Left ventricle myocardium inferior (tissue), 1 donor: ENCODE measurements around the gene LDLRAD4. TPM values are rescaled to one million over a fixed set of nuclear protein-coding genes. Genes with fewer than 3 reads are reported as not detected.

Experiments used
- DNase-seq: peaks from one replicate; pipeline ENCODE4 v3.0.0-alpha.2; 2020
- H3K27ac ChIP-seq: fragments of 200-600 bp; replicated peaks from 2 replicates; pipeline ENCODE4 v1.8.0; 2021
- H3K27me3 ChIP-seq: fragments of 200-600 bp; 2 replicates; pipeline ENCODE4 v1.8.0; 2021; ENCODE audit warnings: low read depth
- H3K36me3 ChIP-seq: fragments of 200-600 bp; 2 replicates; pipeline ENCODE4 v1.8.0; 2021
- H3K4me1 ChIP-seq: fragments of 200-600 bp; 2 replicates; pipeline ENCODE4 v1.8.0; 2021
- H3K4me3 ChIP-seq: fragments of 200-600 bp; 2 replicates; pipeline ENCODE4 v1.8.0; 2021; ENCODE audit warnings: mild to moderate bottlenecking, moderate library complexity
- H3K9me3 ChIP-seq: fragments of 200-600 bp; replicated peaks from 2 replicates; pipeline ENCODE4 v1.8.0; 2021
- intact Hi-C: fragments of 100-400 bp; cut with micrococcal nuclease; formaldehyde crosslinking; loops from one replicate; pipeline ENCODE4 v1.11.0; 2022
- total RNA-seq: library from RNA; stranded (reverse); fragmentation: NEBNext Ultra II Directional; extraction: Animal tissue kit (Norgen Biotek cat#: 25700); gene quantifications from one replicate; pipeline ENCODE4 v1.2.1, GENCODE V29; 2021
- TF ChIP-seq, protein P1 (sequence below): fragments of 200-600 bp; IDR thresholded peaks from 2 replicates; pipeline ENCODE4 v1.8.0; 2021; ENCODE audit warnings: antibody characterized with exemption, mild to moderate bottlenecking, borderline replicate concordance
- donor health status: DM: no; HTN: yes; CAD: no; lungs with severe emphysema.

LDLRAD4 gene
- total RNA-seq, 1 donor from 2014 or later, result 43.3 TPM

DNA sequence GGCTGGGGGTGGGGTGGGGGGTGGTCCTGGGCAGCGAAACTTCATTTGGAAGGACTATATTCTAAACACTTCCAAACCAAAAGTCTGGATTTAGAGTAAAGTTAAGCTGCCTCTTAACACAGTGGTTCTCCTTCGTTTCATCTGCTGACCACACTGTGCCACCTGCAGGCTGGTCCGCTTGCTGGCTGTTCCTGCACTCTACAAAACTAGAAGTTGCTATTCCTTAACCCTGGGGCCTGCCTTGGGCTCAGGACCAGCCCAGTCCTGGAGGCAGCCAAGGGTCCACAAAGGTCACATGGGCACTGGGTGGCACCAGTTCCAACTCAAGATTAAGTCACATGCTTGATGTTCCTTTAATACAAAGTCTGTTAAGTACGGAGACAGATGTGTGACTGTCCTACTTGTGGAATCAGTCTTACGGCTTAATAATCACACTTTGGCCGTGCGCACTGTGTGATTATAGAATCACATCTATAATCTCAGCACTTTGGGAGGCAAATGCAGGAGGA is 312.4 kb downstream of the LDLRAD4 start:
- H3K27me3 ChIP-seq, result no peaks in the 10 kb centered on the region
- TF ChIP-seq, protein P1, sequence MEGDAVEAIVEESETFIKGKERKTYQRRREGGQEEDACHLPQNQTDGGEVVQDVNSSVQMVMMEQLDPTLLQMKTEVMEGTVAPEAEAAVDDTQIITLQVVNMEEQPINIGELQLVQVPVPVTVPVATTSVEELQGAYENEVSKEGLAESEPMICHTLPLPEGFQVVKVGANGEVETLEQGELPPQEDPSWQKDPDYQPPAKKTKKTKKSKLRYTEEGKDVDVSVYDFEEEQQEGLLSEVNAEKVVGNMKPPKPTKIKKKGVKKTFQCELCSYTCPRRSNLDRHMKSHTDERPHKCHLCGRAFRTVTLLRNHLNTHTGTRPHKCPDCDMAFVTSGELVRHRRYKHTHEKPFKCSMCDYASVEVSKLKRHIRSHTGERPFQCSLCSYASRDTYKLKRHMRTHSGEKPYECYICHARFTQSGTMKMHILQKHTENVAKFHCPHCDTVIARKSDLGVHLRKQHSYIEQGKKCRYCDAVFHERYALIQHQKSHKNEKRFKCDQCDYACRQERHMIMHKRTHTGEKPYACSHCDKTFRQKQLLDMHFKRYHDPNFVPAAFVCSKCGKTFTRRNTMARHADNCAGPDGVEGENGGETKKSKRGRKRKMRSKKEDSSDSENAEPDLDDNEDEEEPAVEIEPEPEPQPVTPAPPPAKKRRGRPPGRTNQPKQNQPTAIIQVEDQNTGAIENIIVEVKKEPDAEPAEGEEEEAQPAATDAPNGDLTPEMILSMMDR, result peak; percentile 70
- H3K9me3 ChIP-seq, result no peaks in the 10 kb centered on the region
- peak; percentile 62 for DNase-seq
- intact Hi-C loops, result loop anchor here (10.0 kb wide), 1 partner anchor 316 kb away; the partner anchor contains the start of gene LDLRAD4
- H3K4me1 ChIP-seq, result peaks cover 18% of the 10 kb centered on the region
- H3K4me3 ChIP-seq, result no peak overlapping the region
- no peaks in the 10 kb centered on the region for H3K36me3 ChIP-seq
- peak overlapping the region; percentile 31 for H3K27ac ChIP-seq

DNA sequence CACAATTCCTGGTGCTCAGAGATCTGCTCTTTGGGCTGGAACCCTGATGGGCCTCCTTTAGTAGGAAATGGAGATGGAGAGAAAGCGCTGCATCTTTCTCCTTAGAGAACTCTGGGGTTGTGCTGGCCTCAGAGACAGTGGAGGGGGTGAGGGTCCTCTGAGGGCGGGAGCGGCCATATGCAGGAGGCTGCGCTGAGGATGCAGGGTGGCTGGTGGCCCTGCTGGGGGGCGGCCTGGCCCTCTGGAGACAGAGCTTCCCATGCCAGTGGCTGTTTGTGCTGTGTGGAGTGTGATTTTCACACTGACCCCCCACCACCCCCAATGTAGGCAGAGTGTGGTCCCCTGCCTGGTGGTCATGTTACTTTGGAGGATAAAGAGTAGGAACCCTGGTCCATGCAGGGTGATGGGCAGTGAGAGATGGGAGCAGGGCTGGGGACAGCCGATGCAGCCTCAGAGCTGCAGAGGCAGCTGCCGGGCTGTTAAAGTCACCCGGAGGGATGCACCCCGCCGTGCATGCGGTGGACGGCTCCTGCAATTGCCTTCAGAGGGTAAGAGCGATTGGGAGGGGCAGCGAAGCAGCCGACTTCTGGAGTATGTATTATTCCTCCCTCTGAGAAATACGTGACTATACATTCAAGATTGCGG is 313.2 kb downstream of the LDLRAD4 start:
- DNase-seq, result no peak
- TF ChIP-seq, protein P1, result no peak
- no peaks in the 10 kb centered on the region for H3K9me3 ChIP-seq
- intact Hi-C loops, result loop anchor here (10.0 kb wide), 1 partner anchor 317 kb away; the partner anchor contains the start of gene LDLRAD4
- no peaks in the 10 kb centered on the region for H3K27me3 ChIP-seq
- H3K36me3 ChIP-seq, result no peaks in the 10 kb centered on the region
- no peak overlapping the region for H3K4me3 ChIP-seq
- no peak overlapping the region for H3K27ac ChIP-seq
- H3K4me1 ChIP-seq, result peaks cover 18% of the 10 kb centered on the region

DNA sequence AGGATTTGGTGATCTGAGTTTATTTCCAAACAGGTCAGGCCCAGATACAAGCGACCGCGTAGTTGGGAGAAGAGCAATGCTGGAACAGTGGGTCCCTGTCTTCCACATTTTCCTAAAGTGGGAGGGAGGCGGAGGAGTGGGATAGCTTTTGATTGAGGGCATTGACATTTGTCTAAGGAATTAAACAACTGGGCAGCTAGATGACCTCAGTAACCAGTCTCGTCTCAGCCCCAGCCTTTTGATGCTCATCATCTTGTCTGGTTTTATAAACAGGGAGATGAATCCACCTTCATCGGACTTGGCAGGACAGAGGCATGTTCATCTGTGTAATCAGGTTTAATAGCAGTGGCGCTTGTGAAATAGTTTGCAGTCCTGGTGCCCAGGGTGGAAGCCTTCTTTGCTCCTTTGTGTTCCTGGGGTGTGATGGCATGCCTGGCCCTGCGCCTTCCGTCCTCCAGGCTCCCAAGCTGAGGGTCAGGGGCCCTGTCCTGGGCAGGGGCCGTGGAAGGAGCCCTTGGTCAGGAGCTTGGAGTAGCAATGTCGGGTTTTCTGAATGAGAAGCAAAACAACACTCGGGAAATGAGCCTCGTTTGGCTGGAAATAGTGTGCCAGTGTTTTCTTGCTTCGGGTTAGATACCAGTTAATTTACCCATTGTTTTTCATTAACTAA is 314.0 kb downstream of the LDLRAD4 start:
- Histone ChIP-seq H3K4me3 (no peak overlapping the region), H3K9me3 (no peaks in the 10 kb centered on the region), H3K4me1 (peaks cover 18% of the 10 kb centered on the region), H3K36me3 (no peaks in the 10 kb centered on the region), H3K27me3 (no peaks in the 10 kb centered on the region), H3K27ac (no peak overlapping the region)
- no peak for DNase-seq
- TF ChIP-seq, protein P1, result no peak
- intact Hi-C loops, result loop anchor here (10.0 kb wide), 1 partner anchor 318 kb away; the partner anchor contains the start of gene LDLRAD4

DNA sequence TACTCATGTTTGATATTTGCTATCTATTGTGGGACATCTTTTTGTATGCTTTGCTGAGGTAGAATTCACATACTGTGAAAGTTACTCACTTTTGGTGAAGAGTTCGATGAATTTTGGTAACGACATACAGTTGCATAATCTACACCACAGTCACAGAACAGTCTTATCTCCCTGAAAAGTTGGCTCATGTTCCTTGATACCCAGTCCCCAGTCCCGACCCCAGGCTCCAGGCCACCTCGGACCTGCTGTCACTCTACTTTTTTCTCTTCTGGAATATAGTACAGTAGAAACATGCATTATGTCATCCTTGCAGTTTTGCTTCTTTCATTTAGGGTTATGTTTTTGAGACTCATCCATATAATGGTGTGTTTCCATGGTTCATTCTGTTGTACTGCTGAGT is 316.1 kb downstream of the LDLRAD4 start:
- no peak overlapping the region for H3K27ac ChIP-seq
- H3K36me3 ChIP-seq, result no peaks in the 10 kb centered on the region
- DNase-seq, result no peak
- no peak overlapping the region for H3K4me3 ChIP-seq
- H3K9me3 ChIP-seq, result no peaks in the 10 kb centered on the region
- peaks cover 31% of the 10 kb centered on the region for H3K4me1 ChIP-seq
- H3K27me3 ChIP-seq, result no peaks in the 10 kb centered on the region
- intact Hi-C loops, result loop anchor here (10.0 kb wide), 1 partner anchor 320 kb away; the partner anchor contains the start of gene LDLRAD4
- TF ChIP-seq, protein P1, result no peak

DNA sequence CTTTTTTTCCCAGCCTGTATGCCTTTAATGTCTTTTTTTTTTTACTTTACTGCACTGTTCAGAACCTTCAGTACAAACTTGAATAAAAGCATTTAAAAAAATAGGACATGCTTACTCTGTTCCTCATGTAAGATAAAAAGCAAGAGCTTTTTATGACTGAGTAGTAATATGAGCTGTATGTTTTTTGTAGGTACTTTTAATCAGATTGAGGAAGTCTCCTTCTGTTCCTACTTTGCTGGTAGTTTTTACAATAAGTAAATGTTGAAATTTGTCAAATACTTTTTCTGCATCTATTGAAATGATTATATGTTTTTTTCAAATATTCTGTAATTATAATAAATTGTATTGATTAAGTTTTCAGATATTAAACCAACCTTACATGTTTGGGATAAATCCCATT is 318.0 kb downstream of the LDLRAD4 start:
- DNase-seq, result no peak
- H3K27ac ChIP-seq, result no peak overlapping the region
- H3K4me3 ChIP-seq, result no peak overlapping the region
- intact Hi-C loops, result loop anchor here (10.0 kb wide), 1 partner anchor 322 kb away; the partner anchor contains the start of gene LDLRAD4
- peaks cover 35% of the 10 kb centered on the region for H3K4me1 ChIP-seq
- TF ChIP-seq, protein P1, result no peak
- H3K9me3 ChIP-seq, result no peaks in the 10 kb centered on the region
- H3K36me3 ChIP-seq, result no peaks in the 10 kb centered on the region
- no peaks in the 10 kb centered on the region for H3K27me3 ChIP-seq
